AG08395 (cell line): ENCODE data around the gene SERTAD2.

Source experiments
- DNase-seq: peaks from one replicate; pipeline ENCODE4 v3.0.0; 2012; ENCODE audit warnings: mixed read lengths, low spot score

SERTAD2 gene

GRCh38 chr2:64649013-64649484 lies 4.7 kb downstream of the SERTAD2 start:
- DNase-seq, result no peak

- DNase-seq, result peak; percentile 50
Measured at GRCh38 chr2:64646007-64646880, 7.5 kb downstream of the SERTAD2 start.

- peak; percentile 72 for DNase-seq
Measured at GRCh38 chr2:64644458-64645382, 9.0 kb downstream of the SERTAD2 start.

GRCh38 chr2:64643838-64644457 lies 9.8 kb downstream of the SERTAD2 start:
- no peak for DNase-seq

- no peak for DNase-seq
Measured at GRCh38 chr2:64641599-64641998, 12.1 kb downstream of the SERTAD2 start.

- no peak for DNase-seq
Measured at GRCh38 chr2:64640153-64641044, 13.3 kb downstream of the SERTAD2 start.

GRCh38 chr2:64639691-64640090 lies 14.0 kb downstream of the SERTAD2 start:
- no peak for DNase-seq

GRCh38 chr2:64638502-64639120 lies 15.1 kb downstream of the SERTAD2 start:
- DNase-seq, result no peak

GRCh38 chr2:64637931-64638330 lies 15.8 kb downstream of the SERTAD2 start:
- no peak for DNase-seq

- no peak for DNase-seq
Measured at GRCh38 chr2:64637000-64637635, 16.6 kb downstream of the SERTAD2 start.

GRCh38 chr2:64635976-64636911 lies 17.5 kb downstream of the SERTAD2 start:
- DNase-seq, result no peak

GRCh38 chr2:64634345-64635267 lies 19.1 kb downstream of the SERTAD2 start:
- DNase-seq, result peak; percentile 78

- peak; percentile 50 for DNase-seq
Measured at GRCh38 chr2:64632835-64633819, 20.6 kb downstream of the SERTAD2 start.

GRCh38 chr2:64631771-64632170 lies 21.9 kb downstream of the SERTAD2 start:
- no peak for DNase-seq

- DNase-seq, result no peak
Measured at GRCh38 chr2:64630752-64631151, 23.0 kb downstream of the SERTAD2 start.

GRCh38 chr2:64629875-64630274 lies 23.8 kb downstream of the SERTAD2 start:
- no peak for DNase-seq

GRCh38 chr2:64629329-64629781 lies 24.4 kb downstream of the SERTAD2 start:
- DNase-seq, result no peak
